Measurements from ENCODE around the gene OR5H6. TPM values are rescaled to one million over a fixed set of nuclear protein-coding genes. Genes with fewer than 3 reads are reported as not detected.
"Not testable (repeated sequence)": the region's sequence is repeated elsewhere in the genome, so short reads cannot be mapped to it uniquely, and the experiment has no call there.

The OR5H6 gene
- total RNA-seq, result not detected

GRCh38 chr3:98263944-98264343, at the start of gene OR5H6:
TSS of gene OR5H6 (plus strand) at chr3:98264244. CDS start at chr3:98264333, 89 bp downstream.
- ATAC-seq (no peak), DNase-seq (ENCODE audit: low spot score) (no peak)
- intact Hi-C loops (cut with DNase I), result no loop called here

DNA sequence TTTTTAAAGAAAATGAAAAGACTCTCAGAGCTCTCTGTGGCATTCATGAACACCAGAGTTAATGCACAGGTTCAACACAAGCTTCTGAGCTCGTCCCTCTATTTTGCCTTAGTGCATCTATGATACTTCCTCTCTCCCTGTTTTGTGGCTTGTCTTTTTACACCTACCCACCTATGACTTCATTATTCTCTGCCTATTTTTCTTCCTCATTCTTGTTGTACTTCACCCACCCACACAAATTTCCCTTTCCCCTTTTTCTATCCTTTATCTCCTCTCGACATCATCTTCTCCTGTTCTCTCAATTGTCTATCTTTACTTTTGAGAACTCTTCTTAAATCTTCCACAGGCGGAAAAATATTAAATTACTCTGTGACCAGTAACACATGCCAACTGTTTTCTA, 49.0 kb upstream of the OR5H6 start:
- DNase-seq (ENCODE audit: low spot score) (no peak), ATAC-seq (no peak)
- intact Hi-C loops (cut with DNase I), result no loop called here

DNA sequence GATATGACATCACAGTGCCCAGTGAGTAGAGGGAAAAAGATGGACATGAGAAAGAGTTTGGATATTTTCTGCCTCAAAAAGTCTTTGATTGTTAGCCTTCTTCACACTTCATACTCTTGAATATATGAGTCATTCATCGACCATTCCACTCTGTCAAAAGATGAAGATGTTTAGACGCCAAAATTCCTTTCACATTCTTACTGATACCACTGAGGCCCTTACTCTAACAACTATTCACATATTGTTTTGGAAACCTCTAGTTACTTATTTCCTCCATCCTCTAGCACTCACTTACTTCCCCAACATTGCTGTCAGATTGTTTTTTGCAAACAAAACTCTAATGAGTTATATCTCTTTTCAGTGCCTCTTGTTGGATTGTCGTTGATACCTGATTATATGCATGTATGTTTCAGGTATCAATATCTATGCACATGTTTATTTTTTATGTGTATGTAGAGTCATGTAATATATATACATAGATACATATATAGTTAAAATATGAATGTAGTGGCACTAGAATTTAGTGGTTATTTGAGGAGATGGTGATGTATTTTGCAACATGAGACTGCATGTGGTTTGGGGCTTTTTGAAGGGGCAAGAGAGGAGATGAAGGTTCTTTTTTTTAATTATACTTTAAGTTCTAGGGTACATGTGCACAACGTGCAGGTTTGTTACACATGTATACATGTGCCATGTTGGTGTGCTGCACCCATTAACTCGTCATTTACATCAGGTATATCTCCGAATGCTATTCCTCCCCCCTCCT, 40.0 kb upstream of the OR5H6 start:
- intact Hi-C loops (cut with DNase I), result no loop called here
- DNase-seq (ENCODE audit: low spot score), result no peak
- no peak for ATAC-seq

DNA sequence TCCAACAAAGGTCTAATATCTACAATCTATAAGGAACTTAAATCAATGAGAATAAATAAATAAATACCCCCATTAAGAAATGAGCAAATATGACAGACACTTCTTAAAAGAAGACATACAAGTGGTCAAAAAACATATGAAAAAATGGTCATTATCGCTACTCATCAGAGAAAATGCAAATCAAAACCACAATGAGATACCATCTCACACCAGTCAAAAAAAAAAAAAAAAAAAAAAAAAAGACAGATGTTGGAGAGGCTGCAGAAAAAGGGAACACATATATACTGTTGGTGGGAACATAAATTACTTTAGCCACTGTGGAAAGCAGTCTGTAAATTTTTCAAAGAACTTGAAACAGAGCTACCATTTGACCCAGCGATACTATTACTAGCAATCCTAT, 31.6 kb upstream of the OR5H6 start:
- ATAC-seq, result no peak
- DNase-seq (ENCODE audit: low spot score), result no peak
- intact Hi-C loops (cut with DNase I), result no loop called here

- intact Hi-C loops (cut with DNase I), result no loop called here
- DNase-seq (ENCODE audit: low spot score), result no peak
- no peak for ATAC-seq
These were observed 30.6 kb upstream of the OR5H6 start for GRCh38 chr3:98233468-98233867.

GRCh38 chr3:98240131-98240530, 23.9 kb upstream of the OR5H6 start:
- ATAC-seq (no peak), DNase-seq (ENCODE audit: low spot score) (no peak)
- intact Hi-C loops (cut with DNase I), result no loop called here

DNA sequence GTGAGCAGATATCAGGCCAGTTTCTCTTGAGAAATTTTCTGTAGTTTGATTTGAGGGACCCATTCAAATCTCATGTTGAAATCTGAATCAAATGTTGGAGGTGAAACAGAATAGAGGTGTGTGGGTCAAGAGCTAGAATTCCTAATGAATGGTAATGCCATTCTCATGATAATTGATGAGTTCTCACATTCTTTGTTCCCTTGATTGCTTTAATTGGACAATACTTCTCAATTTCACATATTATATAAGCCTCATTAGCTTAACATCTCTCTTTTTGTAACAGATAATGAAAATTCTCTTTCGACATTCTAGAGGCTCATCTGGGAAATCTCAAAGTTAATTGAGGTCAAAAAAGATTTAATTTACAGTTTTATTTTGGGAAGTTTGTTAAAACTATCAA, 21.9 kb upstream of the OR5H6 start:
- intact Hi-C loops (cut with DNase I), result no loop called here
- ATAC-seq (no peak), DNase-seq (ENCODE audit: low spot score) (no peak)

- DNase-seq (ENCODE audit: low spot score) (no peak), ATAC-seq (no peak)
- intact Hi-C loops (cut with DNase I), result no loop called here
These were observed 20.2 kb upstream of the OR5H6 start for GRCh38 chr3:98243843-98244242.

GRCh38 chr3:98246142-98246541, 17.9 kb upstream of the OR5H6 start:
- DNase-seq (ENCODE audit: low spot score), result no peak
- intact Hi-C loops (cut with DNase I), result no loop called here
- ATAC-seq, result no peak

- intact Hi-C loops (cut with DNase I); DNase-seq (ENCODE audit: low spot score); ATAC-seq: not testable (repeated sequence)
These were observed 8.0 kb upstream of the OR5H6 start for GRCh38 chr3:98256026-98256425.

- no peak for ATAC-seq
- intact Hi-C loops (cut with DNase I), result no loop called here
- no peak for DNase-seq (ENCODE audit: low spot score)
These were observed 4.3 kb upstream of the OR5H6 start for GRCh38 chr3:98259707-98260106.

GRCh38 chr3:98262046-98262445, 2.0 kb upstream of the OR5H6 start:
- intact Hi-C loops (cut with DNase I), result no loop called here
- DNase-seq (ENCODE audit: low spot score), result no peak
- no peak for ATAC-seq

GRCh38 chr3:98269846-98270245, 5.8 kb downstream of the OR5H6 start:
- intact Hi-C loops (cut with DNase I), result no loop called here
- ATAC-seq (no peak), DNase-seq (ENCODE audit: low spot score) (no peak)

GRCh38 chr3:98272126-98272525, 8.1 kb downstream of the OR5H6 start:
- intact Hi-C loops (cut with DNase I), result no loop called here
- DNase-seq (ENCODE audit: low spot score) (no peak), ATAC-seq (no peak)

DNA sequence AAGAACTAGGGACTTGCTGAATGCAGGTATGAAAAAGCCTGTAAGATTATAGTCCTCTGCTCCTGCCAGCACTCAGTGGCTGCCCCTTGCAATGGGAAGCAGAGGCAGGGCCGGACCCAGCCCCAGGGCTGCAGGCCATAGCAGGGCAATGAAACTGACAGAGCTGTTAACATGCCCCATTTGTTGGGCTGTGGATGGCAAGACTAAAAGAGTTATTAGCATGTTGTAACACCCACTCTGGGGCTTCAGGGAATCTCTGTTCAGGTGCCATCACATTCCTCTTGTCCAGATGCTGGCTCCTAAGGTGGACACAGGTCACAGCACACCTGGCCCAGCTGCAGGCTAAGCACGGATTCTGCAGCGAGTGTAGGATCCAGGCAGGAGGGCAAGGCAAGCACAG, 10.9 kb downstream of the OR5H6 start:
- no peak for ATAC-seq
- no peak for DNase-seq (ENCODE audit: low spot score)
- intact Hi-C loops (cut with DNase I), result no loop called here

DNA sequence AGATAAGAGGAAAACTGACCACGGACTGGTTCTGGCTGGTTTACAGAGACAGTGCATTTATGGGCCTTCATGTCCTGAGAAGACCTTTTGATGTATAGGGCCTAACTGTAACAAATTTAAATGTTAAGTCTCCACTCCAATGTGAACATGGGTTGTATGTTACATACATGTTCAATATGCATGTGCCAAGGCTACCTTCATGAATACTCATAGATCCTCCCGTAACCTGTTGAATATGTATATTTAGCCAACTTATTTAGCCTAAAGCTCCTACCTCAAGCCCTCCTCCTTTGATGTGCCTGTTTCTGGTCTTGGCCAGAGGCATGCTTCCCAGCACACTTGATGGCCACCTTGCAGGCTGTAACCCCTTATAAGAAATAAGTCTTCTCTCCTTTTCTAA, 18.2 kb downstream of the OR5H6 start, which contains the start of gene OR5H2:
Gene OR5H2 (plus strand): TSS at position 301 of the 400 bp plus-strand sequence. CDS start 398 bp downstream, outside the sequence.
- intact Hi-C loops (cut with DNase I), result no loop called here
- DNase-seq (ENCODE audit: low spot score) (no peak), ATAC-seq (no peak)

GRCh38 chr3:98290916-98291315, 26.9 kb downstream of the OR5H6 start:
- no peak for DNase-seq (ENCODE audit: low spot score)
- intact Hi-C loops (cut with DNase I), result no loop called here

GRCh38 chr3:98291332-98291957, 27.4 kb downstream of the OR5H6 start:
- intact Hi-C loops (cut with DNase I), result no loop called here
- no peak for ATAC-seq

More at GRCh38 chr3:98290916-98291315, 26.9 kb downstream of the OR5H6 start:
- ATAC-seq, result no peak

More at GRCh38 chr3:98291332-98291957, 27.4 kb downstream of the OR5H6 start:
- DNase-seq (ENCODE audit: low spot score), result no peak
